PC-3 (cell line): ENCODE results near the gene TRAPPC2L. TPM values are rescaled to one million over a fixed set of nuclear protein-coding genes. Genes with fewer than 3 reads are reported as not detected.

ENCODE experiments used
- ATAC-seq: fragments of 200-7000 bp; cut with Tn5 transposase; 2 replicates; pipeline ENCODE4 v1.9.1; 2020; ENCODE audit warnings: mild to moderate bottlenecking, moderate library complexity
- BruUV-seq: library from RNA; stranded (reverse); fragments of 400-500 nt; replicated peaks from 2 replicates; lab custom pipeline; 2021; lab: Mats Ljungman, UMichigan
- CTCF ChIA-PET: fragments of 300-600 bp; sonication (Branson Sonifier 250); formaldehyde crosslinking; loops from one replicate; lab custom pipeline; 2022; ENCODE audit warnings: antibody characterized with exemption; lab: Charles Lee
- POLR2A ChIA-PET: fragments of 300-600 bp; sonication (Branson Sonifier 250); formaldehyde crosslinking; loops from one replicate; lab custom pipeline; 2022; ENCODE audit warnings: antibody characterized with exemption; ENCODE audit not compliant: unreplicated experiment; lab: Charles Lee
- DNase-seq: peaks from one replicate; pipeline ENCODE4 v3.0.0-alpha.2; 2015
- H2AFZ ChIP-seq: fragments of 300-600 bp; sonication (generic); 2 replicates; pipeline ENCODE4 v1.6.0; 2016; ENCODE audit warnings: antibody characterized with exemption, low read length
- H3F3A ChIP-seq: fragments of 300-600 bp; sonication (generic); one replicate; pipeline ENCODE4 v1.6.0; 2017; ENCODE audit warnings: antibody characterized with exemption, low read length, control low read depth, mild to moderate bottlenecking; ENCODE audit not compliant: unreplicated experiment
- H3K27ac ChIP-seq: fragments of 300-600 bp; sonication (generic); 2 replicates; pipeline ENCODE4 v1.5.1; 2016; ENCODE audit warnings: mild to moderate bottlenecking, low read length
- H3K27me3 ChIP-seq: fragments of 300-600 bp; sonication (generic); 2 replicates; pipeline ENCODE4 v1.6.1; 2016; ENCODE audit warnings: low read length, mixed read lengths
- H3K36me3 ChIP-seq: fragments of 300-600 bp; sonication (generic); 2 replicates; pipeline ENCODE4 v1.6.1; 2016; ENCODE audit warnings: low read depth, mixed run types, low read length, mixed read lengths
- H3K4me1 ChIP-seq: fragments of 300-600 bp; sonication (generic); 2 replicates; pipeline ENCODE4 v1.5.1; 2016; ENCODE audit warnings: low read length; ENCODE audit not compliant: insufficient read depth
- H3K4me2 ChIP-seq: fragments of 300-600 bp; sonication (generic); 2 replicates; pipeline ENCODE4 v1.6.0; 2016; ENCODE audit warnings: low read length
- H3K4me3 ChIP-seq: fragments of 300-600 bp; sonication (generic); 2 replicates; pipeline ENCODE4 v1.5.1; 2016; ENCODE audit warnings: mild to moderate bottlenecking, low read length, mixed read lengths
- H3K79me2 ChIP-seq: fragments of 300-600 bp; sonication (generic); 2 replicates; pipeline ENCODE4 v1.6.1; 2017; ENCODE audit warnings: low read length, mixed read lengths
- H3K9ac ChIP-seq: fragments of 300-600 bp; sonication (generic); 2 replicates; pipeline ENCODE4 v1.6.0; 2016; ENCODE audit warnings: mild to moderate bottlenecking, low read length
- H3K9me2 ChIP-seq: fragments of 300-600 bp; sonication (generic); replicated peaks from 2 replicates; pipeline ENCODE4 v1.6.1; 2016; ENCODE audit warnings: mixed run types, low read length, mixed read lengths
- H3K9me3 ChIP-seq: fragments of 300-600 bp; sonication (generic); 2 replicates; pipeline ENCODE4 v1.6.1; 2016; ENCODE audit warnings: low read length, mixed read lengths
- H4K20me1 ChIP-seq: fragments of 300-600 bp; sonication (generic); 2 replicates; pipeline ENCODE4 v1.6.1; 2016; ENCODE audit warnings: low read length, mixed read lengths
- CTCF ChIP-seq: fragments of 300-600 bp; sonication (generic); conservative IDR thresholded peaks from 2 replicates; pipeline ENCODE4 v1.5.1; 2017; ENCODE audit warnings: antibody characterized with exemption, low read depth, mild to moderate bottlenecking, low read length
- EZH2 ChIP-seq: fragments of 300-600 bp; sonication (generic); IDR thresholded peaks from one replicate; pipeline ENCODE4 v1.6.1; 2017; ENCODE audit warnings: antibody characterized with exemption, mild to moderate bottlenecking, low read length; ENCODE audit not compliant: unreplicated experiment
- EZH2phosphoT487 ChIP-seq: fragments of 300-600 bp; sonication (generic); IDR thresholded peaks from 2 replicates; pipeline ENCODE4 v1.6.1; 2018; ENCODE audit warnings: mild to moderate bottlenecking, antibody characterized with exemption, low read length, borderline replicate concordance
- intact Hi-C: fragments of 100-400 bp; cut with micrococcal nuclease; formaldehyde crosslinking; loops from 2 replicates; pipeline ENCODE4 v1.9.0; 2023
- total RNA-seq: library from RNA; depleted of rRNA; stranded (reverse); fragments of >200 nt; gene quantifications from 2 replicates; pipeline ENCODE4 v1.2.3, GENCODE V29; 2014

Gene TRAPPC2L
- total RNA-seq, 1 experiment from 2014 or later, result 77.5 TPM

GRCh38 chr16:88909431-88910210, 52.7 kb downstream of the TRAPPC2L start:
- H3K9me3 ChIP-seq, result no peaks in the 10 kb centered on the region
- no peaks in the 10 kb centered on the region for H3F3A ChIP-seq
- H3K4me3 ChIP-seq, result no peak overlapping the region
- intact Hi-C loops, result no loop called here
- CTCF ChIA-PET, result no interaction called here
- H3K27ac ChIP-seq, result no peak overlapping the region
- H2AFZ ChIP-seq, result no peak overlapping the region
- no peaks in the 10 kb centered on the region for H3K79me2 ChIP-seq
- no peaks in the 10 kb centered on the region for H3K36me3 ChIP-seq
- BruUV-seq, result no TSS peak
- H3K9ac ChIP-seq, result no peak overlapping the region
- H3K4me2 ChIP-seq, result no peak overlapping the region
- ATAC-seq (no peak), DNase-seq (no peak)
- H3K27me3 ChIP-seq, result no peaks in the 10 kb centered on the region
- H3K4me1 ChIP-seq, result peaks cover 5% of the 10 kb centered on the region; the same call in 1 of the 2 replicates
- no peaks in the 10 kb centered on the region for H3K9me2 ChIP-seq
- no peaks in the 10 kb centered on the region for H4K20me1 ChIP-seq
- POLR2A ChIA-PET, result no interaction called here
- TF ChIP-seq EZH2 (no peak), CTCF (no peak), EZH2phosphoT487 (no peak)

GRCh38 chr16:88910284-88911135, 53.6 kb downstream of the TRAPPC2L start:
- no peaks in the 10 kb centered on the region for H3K27me3 ChIP-seq
- H3K4me2 ChIP-seq, result no peak overlapping the region
- H3K9ac ChIP-seq, result no peak overlapping the region
- no peak overlapping the region for H3K27ac ChIP-seq
- no peaks in the 10 kb centered on the region for H3F3A ChIP-seq
- CTCF ChIA-PET, result no interaction called here
- no peaks in the 10 kb centered on the region for H3K9me2 ChIP-seq
- ATAC-seq, result no peak
- no TSS peak for BruUV-seq
- H3K4me3 ChIP-seq, result no peak overlapping the region
- peaks cover 5% of the 10 kb centered on the region; the same call in 1 of the 2 replicates for H3K4me1 ChIP-seq
- DNase-seq, result no peak
- no peaks in the 10 kb centered on the region for H4K20me1 ChIP-seq
- intact Hi-C loops, result no loop called here
- H3K36me3 ChIP-seq, result no peaks in the 10 kb centered on the region
- H2AFZ ChIP-seq, result no peak overlapping the region
- POLR2A ChIA-PET, result no interaction called here
- TF ChIP-seq CTCF (no peak), EZH2phosphoT487 (no peak), EZH2 (no peak)
- H3K79me2 ChIP-seq, result no peaks in the 10 kb centered on the region
- H3K9me3 ChIP-seq, result no peaks in the 10 kb centered on the region
